COLO829 (cell line): ENCODE results near the gene SRRM5.
"Not testable (repeated sequence)": the region's sequence is repeated elsewhere in the genome, so short reads cannot be mapped to it uniquely, and the experiment has no call there.

Experiments used
- DNase-seq: peaks from one replicate; pipeline ENCODE4 v3.0.0; 2012; ENCODE audit warnings: low spot score

SRRM5 gene

GRCh38 chr19:43611788-43612187 is at the start of gene SRRM5:
Gene SRRM5 (plus strand): TSS chr19:43612088. CDS start chr19:43612122, 34 bp downstream.
- no peak for DNase-seq

GRCh38 chr19:43562226-43562697 is 49.6 kb upstream of the SRRM5 start:
- DNase-seq = no peak

GRCh38 chr19:43562698-43563241 is 49.1 kb upstream of the SRRM5 start:
- peak; percentile 50 for DNase-seq

GRCh38 chr19:43563816-43564457 is 48.0 kb upstream of the SRRM5 start:
- DNase-seq = no peak

GRCh38 chr19:43564800-43565199 is 47.1 kb upstream of the SRRM5 start:
- no peak for DNase-seq

GRCh38 chr19:43569657-43570056 is 42.2 kb upstream of the SRRM5 start:
- DNase-seq = no peak

GRCh38 chr19:43570174-43570791 is 41.6 kb upstream of the SRRM5 start:
- DNase-seq = no peak

GRCh38 chr19:43572171-43572588 is 39.7 kb upstream of the SRRM5 start:
- DNase-seq = no peak

- peak; percentile 13 for DNase-seq
Observed at GRCh38 chr19:43574424-43575155, 37.3 kb upstream of the SRRM5 start.

GRCh38 chr19:43575156-43575950 is 36.5 kb upstream of the SRRM5 start, which contains the start of the genes PINLYP and XRCC1:
Gene PINLYP (plus strand): TSS chr19:43575801. CDS start chr19:43577192, 1,391 bp downstream.
Gene XRCC1 (minus strand): TSS chr19:43575527. CDS start chr19:43575458, 69 bp downstream.
- peak; percentile 99 for DNase-seq

- no peak for DNase-seq
Observed at GRCh38 chr19:43575955-43576878, 35.7 kb upstream of the SRRM5 start.

- DNase-seq = no peak
Observed at GRCh38 chr19:43578787-43579186, 33.1 kb upstream of the SRRM5 start.

- no peak for DNase-seq
Observed at GRCh38 chr19:43581467-43581866, 30.4 kb upstream of the SRRM5 start.

- no peak for DNase-seq
Observed at GRCh38 chr19:43582495-43582894, 29.4 kb upstream of the SRRM5 start.

- no peak for DNase-seq
Observed at GRCh38 chr19:43584484-43584883, 27.4 kb upstream of the SRRM5 start.

GRCh38 chr19:43586346-43586745 is 25.5 kb upstream of the SRRM5 start:
- DNase-seq = no peak

- not testable (repeated sequence) for DNase-seq
Observed at GRCh38 chr19:43587029-43587428, 24.9 kb upstream of the SRRM5 start.

- no peak for DNase-seq
Observed at GRCh38 chr19:43589277-43589676, 22.6 kb upstream of the SRRM5 start.

- no peak for DNase-seq
Observed at GRCh38 chr19:43589678-43590077, 22.2 kb upstream of the SRRM5 start.

- DNase-seq = no peak
Observed at GRCh38 chr19:43591904-43592772, 19.8 kb upstream of the SRRM5 start.
